Epithelial cell of esophagus (primary cell): ENCODE results near the gene NANOS2.

Source experiments
- DNase-seq: peaks from one replicate; pipeline ENCODE4 v3.0.0; 2010; ENCODE audit warnings: low read depth
- H3K4me3 ChIP-seq: 2 replicates; pipeline ENCODE4 v1.5.1; 2011; ENCODE audit warnings: mild to moderate bottlenecking, low read length, control low read depth
- TF ChIP-seq, protein P1 (sequence below): IDR thresholded peaks from 2 replicates; pipeline ENCODE4 v1.5.1; 2011; ENCODE audit warnings: low read depth, mild to moderate bottlenecking, low read length, control low read depth, inconsistent platforms; ENCODE audit not compliant: insufficient read depth; ENCODE audit errors: missing control alignments

The NANOS2 gene

GRCh38 chr19:45955905-45956608 is 41.5 kb upstream of the NANOS2 start:
- H3K4me3 ChIP-seq: no peak overlapping the region
- TF ChIP-seq, protein P1, sequence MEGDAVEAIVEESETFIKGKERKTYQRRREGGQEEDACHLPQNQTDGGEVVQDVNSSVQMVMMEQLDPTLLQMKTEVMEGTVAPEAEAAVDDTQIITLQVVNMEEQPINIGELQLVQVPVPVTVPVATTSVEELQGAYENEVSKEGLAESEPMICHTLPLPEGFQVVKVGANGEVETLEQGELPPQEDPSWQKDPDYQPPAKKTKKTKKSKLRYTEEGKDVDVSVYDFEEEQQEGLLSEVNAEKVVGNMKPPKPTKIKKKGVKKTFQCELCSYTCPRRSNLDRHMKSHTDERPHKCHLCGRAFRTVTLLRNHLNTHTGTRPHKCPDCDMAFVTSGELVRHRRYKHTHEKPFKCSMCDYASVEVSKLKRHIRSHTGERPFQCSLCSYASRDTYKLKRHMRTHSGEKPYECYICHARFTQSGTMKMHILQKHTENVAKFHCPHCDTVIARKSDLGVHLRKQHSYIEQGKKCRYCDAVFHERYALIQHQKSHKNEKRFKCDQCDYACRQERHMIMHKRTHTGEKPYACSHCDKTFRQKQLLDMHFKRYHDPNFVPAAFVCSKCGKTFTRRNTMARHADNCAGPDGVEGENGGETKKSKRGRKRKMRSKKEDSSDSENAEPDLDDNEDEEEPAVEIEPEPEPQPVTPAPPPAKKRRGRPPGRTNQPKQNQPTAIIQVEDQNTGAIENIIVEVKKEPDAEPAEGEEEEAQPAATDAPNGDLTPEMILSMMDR: no peak
- peak; percentile 70 for DNase-seq

DNA sequence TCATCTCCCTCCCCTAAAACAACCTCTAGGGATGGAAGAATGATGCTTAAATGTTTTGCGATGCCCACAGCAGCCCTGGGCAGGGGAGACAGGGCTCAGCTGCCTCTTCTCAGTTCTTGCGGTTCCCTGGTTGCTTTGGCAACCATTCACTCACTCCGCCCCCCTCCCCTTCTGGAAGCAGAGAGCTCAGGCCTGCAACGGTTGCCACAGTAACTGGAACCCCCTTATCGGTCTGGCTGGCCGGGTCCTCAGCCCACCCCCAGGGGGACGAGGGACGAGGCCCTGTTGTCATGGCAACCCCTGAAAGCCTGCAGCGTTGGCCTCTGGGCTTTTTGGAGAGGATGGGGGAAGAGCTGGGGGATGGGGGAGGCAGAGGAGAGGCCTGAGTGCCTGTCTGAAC is 39.6 kb upstream of the NANOS2 start:
- H3K4me3 ChIP-seq: no peak overlapping the region
- DNase-seq: no peak
- TF ChIP-seq, protein P1: no peak

- H3K4me3 ChIP-seq: no peak overlapping the region
- peak; percentile 20 for DNase-seq
- TF ChIP-seq, protein P1: no peak
Measured at GRCh38 chr19:45953676-45954075, 39.1 kb upstream of the NANOS2 start.

DNA sequence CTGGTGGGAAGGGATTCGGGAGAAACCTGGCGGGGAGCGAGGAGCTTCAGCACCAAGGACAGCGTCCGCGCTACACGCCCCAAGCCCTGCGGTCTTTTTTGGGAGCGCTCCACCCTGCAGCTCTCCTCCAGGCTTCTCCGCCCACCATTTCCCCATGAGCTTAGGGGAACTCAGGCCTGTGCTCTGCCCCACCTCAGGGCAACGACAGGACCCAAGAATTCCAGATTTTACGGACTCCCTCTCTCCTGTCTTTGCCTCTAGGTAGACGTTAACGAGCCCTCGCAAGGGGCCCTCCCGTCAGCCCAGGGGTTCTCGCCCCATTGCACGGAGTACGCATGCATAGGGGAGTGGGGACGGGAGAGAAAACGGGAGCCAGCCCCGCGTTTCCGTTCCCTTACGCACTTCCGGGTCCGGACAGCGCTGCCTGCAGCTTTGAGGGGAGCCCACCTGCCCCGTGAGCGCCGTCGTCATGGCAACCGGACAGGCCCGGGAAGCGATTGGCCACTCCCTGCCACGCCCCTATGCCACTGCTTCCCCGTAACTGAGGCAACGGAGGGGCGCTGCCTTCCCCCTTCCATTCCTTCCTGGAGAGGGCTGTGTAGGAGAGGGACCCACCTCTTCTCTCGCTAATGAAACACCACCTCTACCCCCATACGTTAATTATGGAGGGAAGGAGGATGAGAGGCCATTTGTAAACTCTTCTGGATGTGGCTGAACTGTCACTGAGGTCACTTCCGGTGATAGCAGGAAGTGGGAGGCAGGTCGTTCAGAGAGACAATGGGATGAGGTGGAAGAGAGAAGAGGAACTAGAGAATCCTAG is 38.3 kb upstream of the NANOS2 start:
- peak; percentile 68 for DNase-seq
- no peak overlapping the region for H3K4me3 ChIP-seq
- TF ChIP-seq, protein P1: no peak

GRCh38 chr19:45952341-45952685 is 37.7 kb upstream of the NANOS2 start:
- H3K4me3 ChIP-seq: no peak overlapping the region
- DNase-seq: no peak
- TF ChIP-seq, protein P1: no peak

- no peak overlapping the region for H3K4me3 ChIP-seq
- TF ChIP-seq, protein P1: no peak
- DNase-seq: peak; percentile 64
Measured at GRCh38 chr19:45947926-45948325, 33.3 kb upstream of the NANOS2 start.
